ENCODE data around the gene CNNM1.

The CNNM1 gene

GRCh38 chr10:99329304-99329553, at the start of gene CNNM1:
TSS of gene CNNM1 (plus strand) at chr10:99329356. CDS start at chr10:99329388, 32 bp downstream.
- H3K27me3 ChIP-seq (ENCODE audit: low read depth, low read length), result no peaks in the 10 kb centered on the region
- H3K27ac ChIP-seq (ENCODE audit: low read length), result no peak within 1 kb of the TSS

GRCh38 chr10:99279626-99280111, 49.5 kb upstream of the CNNM1 start:
- H3K27me3 ChIP-seq (ENCODE audit: low read depth, low read length), result no peaks in the 10 kb centered on the region

More at GRCh38 chr10:99329304-99329553, at the start of gene CNNM1:
- Histone ChIP-seq H3K4me1 (ENCODE audit: control insufficient read depth in 1 of 2, insufficient read depth in 2 of 2, low read length in 2 of 2) (peaks cover 0 to 25% of the 10 kb centered on the region in 2 donors), H3K9me3 (ENCODE audit: control insufficient read depth in 1 of 2, low read length in 2 of 2) (no peaks in the 10 kb centered on the region), H3K4me3 (ENCODE audit: low read depth in 1 of 2, low read length in 2 of 2) (peak within 1 kb of the TSS; percentile 49 to 93), H3K36me3 (ENCODE audit: control insufficient read depth in 1 of 2, insufficient read depth in 2 of 2, low read length in 2 of 2) (no peaks in the 10 kb centered on the region)

GRCh38 chr10:99280472-99280871, 48.7 kb upstream of the CNNM1 start:
- no peaks in the 10 kb centered on the region for H3K4me1 ChIP-seq (ENCODE audit: control insufficient read depth in 1 of 2, insufficient read depth in 2 of 2, low read length in 2 of 2)
- H3K36me3 ChIP-seq (ENCODE audit: control insufficient read depth in 1 of 2, insufficient read depth in 2 of 2, low read length in 2 of 2), result no peaks in the 10 kb centered on the region
- no peak overlapping the region for H3K27ac ChIP-seq (ENCODE audit: low read length)
- no peaks in the 10 kb centered on the region for H3K27me3 ChIP-seq (ENCODE audit: low read depth, low read length)
- H3K4me3 ChIP-seq (ENCODE audit: low read depth in 1 of 2, low read length in 2 of 2), result no peak overlapping the region
- H3K9me3 ChIP-seq (ENCODE audit: control insufficient read depth in 1 of 2, low read length in 2 of 2), result peaks cover 0 to 6% of the 10 kb centered on the region in 2 donors

More at GRCh38 chr10:99279626-99280111, 49.5 kb upstream of the CNNM1 start:
- Histone ChIP-seq H3K27ac (ENCODE audit: low read length) (no peak overlapping the region), H3K4me1 (ENCODE audit: control insufficient read depth in 1 of 2, insufficient read depth in 2 of 2, low read length in 2 of 2) (no peaks in the 10 kb centered on the region), H3K4me3 (ENCODE audit: low read depth in 1 of 2, low read length in 2 of 2) (no peak overlapping the region), H3K9me3 (ENCODE audit: control insufficient read depth in 1 of 2, low read length in 2 of 2) (peaks cover 0 to 6% of the 10 kb centered on the region in 2 donors), H3K36me3 (ENCODE audit: control insufficient read depth in 1 of 2, insufficient read depth in 2 of 2, low read length in 2 of 2) (no peaks in the 10 kb centered on the region)

- no peaks in the 10 kb centered on the region for H3K27me3 ChIP-seq (ENCODE audit: low read depth, low read length)
- peaks cover 0 to 6% of the 10 kb centered on the region in 2 donors for H3K9me3 ChIP-seq (ENCODE audit: control insufficient read depth in 1 of 2, low read length in 2 of 2)
- H3K27ac ChIP-seq (ENCODE audit: low read length), result no peak overlapping the region
- no peak overlapping the region for H3K4me3 ChIP-seq (ENCODE audit: low read depth in 1 of 2, low read length in 2 of 2)
- no peaks in the 10 kb centered on the region for H3K36me3 ChIP-seq (ENCODE audit: control insufficient read depth in 1 of 2, insufficient read depth in 2 of 2, low read length in 2 of 2)
- no peaks in the 10 kb centered on the region for H3K4me1 ChIP-seq (ENCODE audit: control insufficient read depth in 1 of 2, insufficient read depth in 2 of 2, low read length in 2 of 2)
Measured at GRCh38 chr10:99285881-99286280, 43.3 kb upstream of the CNNM1 start.

GRCh38 chr10:99290306-99290705, 38.9 kb upstream of the CNNM1 start:
- H3K36me3 ChIP-seq (ENCODE audit: control insufficient read depth in 1 of 2, insufficient read depth in 2 of 2, low read length in 2 of 2), result no peaks in the 10 kb centered on the region
- no peak overlapping the region for H3K27ac ChIP-seq (ENCODE audit: low read length)
- H3K9me3 ChIP-seq (ENCODE audit: control insufficient read depth in 1 of 2, low read length in 2 of 2), result no peaks in the 10 kb centered on the region
- H3K27me3 ChIP-seq (ENCODE audit: low read depth, low read length), result no peaks in the 10 kb centered on the region
- no peak overlapping the region for H3K4me3 ChIP-seq (ENCODE audit: low read depth in 1 of 2, low read length in 2 of 2)
- H3K4me1 ChIP-seq (ENCODE audit: control insufficient read depth in 1 of 2, insufficient read depth in 2 of 2, low read length in 2 of 2), result peaks cover 0 to 4% of the 10 kb centered on the region in 2 donors

GRCh38 chr10:99292159-99292558, 37.0 kb upstream of the CNNM1 start:
- Histone ChIP-seq H3K9me3 (ENCODE audit: control insufficient read depth in 1 of 2, low read length in 2 of 2) (no peaks in the 10 kb centered on the region), H3K4me3 (ENCODE audit: low read depth in 1 of 2, low read length in 2 of 2) (no peak overlapping the region), H3K36me3 (ENCODE audit: control insufficient read depth in 1 of 2, insufficient read depth in 2 of 2, low read length in 2 of 2) (no peaks in the 10 kb centered on the region), H3K27me3 (ENCODE audit: low read depth, low read length) (no peaks in the 10 kb centered on the region), H3K4me1 (ENCODE audit: control insufficient read depth in 1 of 2, insufficient read depth in 2 of 2, low read length in 2 of 2) (peaks cover 0 to 4% of the 10 kb centered on the region in 2 donors), H3K27ac (ENCODE audit: low read length) (peak overlapping the region; percentile 25)

- no peaks in the 10 kb centered on the region for H3K36me3 ChIP-seq (ENCODE audit: control insufficient read depth in 1 of 2, insufficient read depth in 2 of 2, low read length in 2 of 2)
- H3K4me3 ChIP-seq (ENCODE audit: low read depth in 1 of 2, low read length in 2 of 2), result no peak overlapping the region
- H3K9me3 ChIP-seq (ENCODE audit: control insufficient read depth in 1 of 2, low read length in 2 of 2), result no peaks in the 10 kb centered on the region
- no peak overlapping the region for H3K27ac ChIP-seq (ENCODE audit: low read length)
- peaks cover 0 to 3% of the 10 kb centered on the region in 2 donors for H3K4me1 ChIP-seq (ENCODE audit: control insufficient read depth in 1 of 2, insufficient read depth in 2 of 2, low read length in 2 of 2)
- no peaks in the 10 kb centered on the region for H3K27me3 ChIP-seq (ENCODE audit: low read depth, low read length)
Measured at GRCh38 chr10:99296605-99297004, 32.6 kb upstream of the CNNM1 start.

GRCh38 chr10:99297033-99297432, 32.1 kb upstream of the CNNM1 start:
- Histone ChIP-seq H3K4me1 (ENCODE audit: control insufficient read depth in 1 of 2, insufficient read depth in 2 of 2, low read length in 2 of 2) (no peaks in the 10 kb centered on the region), H3K27ac (ENCODE audit: low read length) (no peak overlapping the region), H3K36me3 (ENCODE audit: control insufficient read depth in 1 of 2, insufficient read depth in 2 of 2, low read length in 2 of 2) (no peaks in the 10 kb centered on the region), H3K9me3 (ENCODE audit: control insufficient read depth in 1 of 2, low read length in 2 of 2) (no peaks in the 10 kb centered on the region), H3K27me3 (ENCODE audit: low read depth, low read length) (no peaks in the 10 kb centered on the region), H3K4me3 (ENCODE audit: low read depth in 1 of 2, low read length in 2 of 2) (no peak overlapping the region)

- H3K4me3 ChIP-seq (ENCODE audit: low read depth in 1 of 2, low read length in 2 of 2), result no peak overlapping the region
- H3K36me3 ChIP-seq (ENCODE audit: control insufficient read depth in 1 of 2, insufficient read depth in 2 of 2, low read length in 2 of 2), result no peaks in the 10 kb centered on the region
- peaks cover 5 to 10% of the 10 kb centered on the region in 2 donors for H3K9me3 ChIP-seq (ENCODE audit: control insufficient read depth in 1 of 2, low read length in 2 of 2)
- H3K27me3 ChIP-seq (ENCODE audit: low read depth, low read length), result no peaks in the 10 kb centered on the region
- H3K4me1 ChIP-seq (ENCODE audit: control insufficient read depth in 1 of 2, insufficient read depth in 2 of 2, low read length in 2 of 2), result no peaks in the 10 kb centered on the region
- no peak overlapping the region for H3K27ac ChIP-seq (ENCODE audit: low read length)
Measured at GRCh38 chr10:99303899-99304861, 25.0 kb upstream of the CNNM1 start.

GRCh38 chr10:99304862-99305229, 24.3 kb upstream of the CNNM1 start:
- Histone ChIP-seq H3K27me3 (ENCODE audit: low read depth, low read length) (no peaks in the 10 kb centered on the region), H3K9me3 (ENCODE audit: control insufficient read depth in 1 of 2, low read length in 2 of 2) (peaks cover 7 to 14% of the 10 kb centered on the region in 2 donors), H3K4me1 (ENCODE audit: control insufficient read depth in 1 of 2, insufficient read depth in 2 of 2, low read length in 2 of 2) (no peaks in the 10 kb centered on the region), H3K36me3 (ENCODE audit: control insufficient read depth in 1 of 2, insufficient read depth in 2 of 2, low read length in 2 of 2) (no peaks in the 10 kb centered on the region), H3K27ac (ENCODE audit: low read length) (no peak overlapping the region), H3K4me3 (ENCODE audit: low read depth in 1 of 2, low read length in 2 of 2) (no peak overlapping the region)

- H3K4me3 ChIP-seq (ENCODE audit: low read depth in 1 of 2, low read length in 2 of 2), result no peak overlapping the region
- no peaks in the 10 kb centered on the region for H3K27me3 ChIP-seq (ENCODE audit: low read depth, low read length)
- H3K27ac ChIP-seq (ENCODE audit: low read length), result no peak overlapping the region
- no peaks in the 10 kb centered on the region for H3K36me3 ChIP-seq (ENCODE audit: control insufficient read depth in 1 of 2, insufficient read depth in 2 of 2, low read length in 2 of 2)
- no peaks in the 10 kb centered on the region for H3K4me1 ChIP-seq (ENCODE audit: control insufficient read depth in 1 of 2, insufficient read depth in 2 of 2, low read length in 2 of 2)
- H3K9me3 ChIP-seq (ENCODE audit: control insufficient read depth in 1 of 2, low read length in 2 of 2), result peaks cover 7 to 14% of the 10 kb centered on the region in 2 donors
Measured at GRCh38 chr10:99312501-99312900, 16.7 kb upstream of the CNNM1 start.
